ENCODE measurements around the gene TSPAN17. TPM values are rescaled to one million over a fixed set of nuclear protein-coding genes. Genes with fewer than 3 reads are reported as not detected.

TSPAN17 gene
- total and polyA plus RNA-seq, 2 experiments from 2014 or later, result 11.7 to 52.1 TPM

DNA sequence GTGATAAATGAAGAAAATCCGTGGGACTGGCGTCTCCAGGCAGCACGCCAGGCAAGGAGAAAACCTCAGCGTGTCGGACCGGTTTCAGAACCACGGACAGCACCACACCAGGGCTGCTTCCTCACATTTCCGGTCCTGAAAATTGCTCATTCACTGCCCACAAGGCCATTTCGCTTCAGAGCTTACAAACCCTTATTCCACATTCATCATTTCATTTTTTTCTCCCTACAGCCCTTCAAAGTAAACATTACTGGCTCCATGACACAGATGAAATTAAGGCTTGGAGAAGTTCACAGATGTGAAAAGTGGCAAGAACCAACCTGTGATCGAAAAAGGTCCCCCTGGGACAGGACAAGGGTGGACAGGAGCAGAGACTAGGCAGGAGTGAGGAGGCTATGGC, 35.8 kb upstream of the TSPAN17 start:
- H3K27me3 ChIP-seq (ENCODE audit: insufficient read depth), result peaks cover 5% of the 10 kb centered on the region
- no peak overlapping the region for H3K27ac Mint-ChIP-seq
- no peak overlapping the region for H2AFZ ChIP-seq
- no peak overlapping the region for H3K4me2 ChIP-seq
- H3F3A ChIP-seq (replicated peaks; ENCODE audit: low read depth), result 0 out of 2 replicates have a peak, but pooled peaks cover 11% of the 10 kb centered on the region
- H3K79me2 ChIP-seq (replicated peaks; ENCODE audit: insufficient read depth), result no peaks in the 10 kb centered on the region
- peaks cover 9% of the 10 kb centered on the region for H3K4me1 ChIP-seq (ENCODE audit: insufficient read depth)
- no peaks in the 10 kb centered on the region for H3K9me2 ChIP-seq (ENCODE audit: insufficient read depth)
- TF ChIP-seq, protein P1, sequence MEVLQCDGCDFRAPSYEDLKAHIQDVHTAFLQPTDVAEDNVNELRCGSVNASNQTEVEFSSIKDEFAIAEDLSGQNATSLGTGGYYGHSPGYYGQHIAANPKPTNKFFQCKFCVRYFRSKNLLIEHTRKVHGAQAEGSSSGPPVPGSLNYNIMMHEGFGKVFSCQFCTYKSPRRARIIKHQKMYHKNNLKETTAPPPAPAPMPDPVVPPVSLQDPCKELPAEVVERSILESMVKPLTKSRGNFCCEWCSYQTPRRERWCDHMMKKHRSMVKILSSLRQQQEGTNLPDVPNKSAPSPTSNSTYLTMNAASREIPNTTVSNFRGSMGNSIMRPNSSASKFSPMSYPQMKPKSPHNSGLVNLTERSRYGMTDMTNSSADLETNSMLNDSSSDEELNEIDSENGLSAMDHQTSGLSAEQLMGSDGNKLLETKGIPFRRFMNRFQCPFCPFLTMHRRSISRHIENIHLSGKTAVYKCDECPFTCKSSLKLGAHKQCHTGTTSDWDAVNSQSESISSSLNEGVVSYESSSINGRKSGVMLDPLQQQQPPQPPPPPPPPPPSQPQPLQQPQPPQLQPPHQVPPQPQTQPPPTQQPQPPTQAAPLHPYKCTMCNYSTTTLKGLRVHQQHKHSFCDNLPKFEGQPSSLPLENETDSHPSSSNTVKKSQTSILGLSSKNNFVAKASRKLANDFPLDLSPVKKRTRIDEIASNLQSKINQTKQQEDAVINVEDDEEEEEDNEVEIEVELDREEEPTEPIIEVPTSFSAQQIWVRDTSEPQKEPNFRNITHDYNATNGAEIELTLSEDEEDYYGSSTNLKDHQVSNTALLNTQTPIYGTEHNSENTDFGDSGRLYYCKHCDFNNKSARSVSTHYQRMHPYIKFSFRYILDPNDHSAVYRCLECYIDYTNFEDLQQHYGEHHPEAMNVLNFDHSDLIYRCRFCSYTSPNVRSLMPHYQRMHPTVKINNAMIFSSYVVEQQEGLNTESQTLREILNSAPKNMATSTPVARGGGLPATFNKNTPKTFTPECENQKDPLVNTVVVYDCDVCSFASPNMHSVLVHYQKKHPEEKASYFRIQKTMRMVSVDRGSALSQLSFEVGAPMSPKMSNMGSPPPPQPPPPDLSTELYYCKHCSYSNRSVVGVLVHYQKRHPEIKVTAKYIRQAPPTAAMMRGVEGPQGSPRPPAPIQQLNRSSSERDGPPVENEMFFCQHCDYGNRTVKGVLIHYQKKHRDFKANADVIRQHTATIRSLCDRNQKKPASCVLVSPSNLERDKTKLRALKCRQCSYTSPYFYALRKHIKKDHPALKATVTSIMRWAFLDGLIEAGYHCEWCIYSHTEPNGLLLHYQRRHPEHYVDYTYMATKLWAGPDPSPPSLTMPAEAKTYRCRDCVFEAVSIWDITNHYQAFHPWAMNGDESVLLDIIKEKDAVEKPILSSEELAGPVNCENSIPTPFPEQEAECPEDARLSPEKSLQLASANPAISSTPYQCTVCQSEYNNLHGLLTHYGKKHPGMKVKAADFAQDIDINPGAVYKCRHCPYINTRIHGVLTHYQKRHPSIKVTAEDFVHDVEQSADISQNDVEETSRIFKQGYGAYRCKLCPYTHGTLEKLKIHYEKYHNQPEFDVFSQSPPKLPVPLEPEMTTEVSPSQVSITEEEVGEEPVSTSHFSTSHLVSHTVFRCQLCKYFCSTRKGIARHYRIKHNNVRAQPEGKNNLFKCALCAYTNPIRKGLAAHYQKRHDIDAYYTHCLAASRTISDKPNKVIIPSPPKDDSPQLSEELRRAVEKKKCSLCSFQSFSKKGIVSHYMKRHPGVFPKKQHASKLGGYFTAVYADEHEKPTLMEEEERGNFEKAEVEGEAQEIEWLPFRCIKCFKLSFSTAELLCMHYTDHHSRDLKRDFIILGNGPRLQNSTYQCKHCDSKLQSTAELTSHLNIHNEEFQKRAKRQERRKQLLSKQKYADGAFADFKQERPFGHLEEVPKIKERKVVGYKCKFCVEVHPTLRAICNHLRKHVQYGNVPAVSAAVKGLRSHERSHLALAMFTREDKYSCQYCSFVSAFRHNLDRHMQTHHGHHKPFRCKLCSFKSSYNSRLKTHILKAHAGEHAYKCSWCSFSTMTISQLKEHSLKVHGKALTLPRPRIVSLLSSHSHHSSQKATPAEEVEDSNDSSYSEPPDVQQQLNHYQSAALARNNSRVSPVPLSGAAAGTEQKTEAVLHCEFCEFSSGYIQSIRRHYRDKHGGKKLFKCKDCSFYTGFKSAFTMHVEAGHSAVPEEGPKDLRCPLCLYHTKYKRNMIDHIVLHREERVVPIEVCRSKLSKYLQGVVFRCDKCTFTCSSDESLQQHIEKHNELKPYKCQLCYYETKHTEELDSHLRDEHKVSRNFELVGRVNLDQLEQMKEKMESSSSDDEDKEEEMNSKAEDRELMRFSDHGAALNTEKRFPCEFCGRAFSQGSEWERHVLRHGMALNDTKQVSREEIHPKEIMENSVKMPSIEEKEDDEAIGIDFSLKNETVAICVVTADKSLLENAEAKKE (CRISPR knock-in tag; IDR thresholded peaks at IDR 0.05), result no peak
- TF ChIP-seq, protein P2, sequence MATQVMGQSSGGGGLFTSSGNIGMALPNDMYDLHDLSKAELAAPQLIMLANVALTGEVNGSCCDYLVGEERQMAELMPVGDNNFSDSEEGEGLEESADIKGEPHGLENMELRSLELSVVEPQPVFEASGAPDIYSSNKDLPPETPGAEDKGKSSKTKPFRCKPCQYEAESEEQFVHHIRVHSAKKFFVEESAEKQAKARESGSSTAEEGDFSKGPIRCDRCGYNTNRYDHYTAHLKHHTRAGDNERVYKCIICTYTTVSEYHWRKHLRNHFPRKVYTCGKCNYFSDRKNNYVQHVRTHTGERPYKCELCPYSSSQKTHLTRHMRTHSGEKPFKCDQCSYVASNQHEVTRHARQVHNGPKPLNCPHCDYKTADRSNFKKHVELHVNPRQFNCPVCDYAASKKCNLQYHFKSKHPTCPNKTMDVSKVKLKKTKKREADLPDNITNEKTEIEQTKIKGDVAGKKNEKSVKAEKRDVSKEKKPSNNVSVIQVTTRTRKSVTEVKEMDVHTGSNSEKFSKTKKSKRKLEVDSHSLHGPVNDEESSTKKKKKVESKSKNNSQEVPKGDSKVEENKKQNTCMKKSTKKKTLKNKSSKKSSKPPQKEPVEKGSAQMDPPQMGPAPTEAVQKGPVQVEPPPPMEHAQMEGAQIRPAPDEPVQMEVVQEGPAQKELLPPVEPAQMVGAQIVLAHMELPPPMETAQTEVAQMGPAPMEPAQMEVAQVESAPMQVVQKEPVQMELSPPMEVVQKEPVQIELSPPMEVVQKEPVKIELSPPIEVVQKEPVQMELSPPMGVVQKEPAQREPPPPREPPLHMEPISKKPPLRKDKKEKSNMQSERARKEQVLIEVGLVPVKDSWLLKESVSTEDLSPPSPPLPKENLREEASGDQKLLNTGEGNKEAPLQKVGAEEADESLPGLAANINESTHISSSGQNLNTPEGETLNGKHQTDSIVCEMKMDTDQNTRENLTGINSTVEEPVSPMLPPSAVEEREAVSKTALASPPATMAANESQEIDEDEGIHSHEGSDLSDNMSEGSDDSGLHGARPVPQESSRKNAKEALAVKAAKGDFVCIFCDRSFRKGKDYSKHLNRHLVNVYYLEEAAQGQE (IDR thresholded peaks at IDR 0.05; ENCODE audit: unreplicated experiment), result peak; percentile 86
- TF ChIP-seq, protein P3, sequence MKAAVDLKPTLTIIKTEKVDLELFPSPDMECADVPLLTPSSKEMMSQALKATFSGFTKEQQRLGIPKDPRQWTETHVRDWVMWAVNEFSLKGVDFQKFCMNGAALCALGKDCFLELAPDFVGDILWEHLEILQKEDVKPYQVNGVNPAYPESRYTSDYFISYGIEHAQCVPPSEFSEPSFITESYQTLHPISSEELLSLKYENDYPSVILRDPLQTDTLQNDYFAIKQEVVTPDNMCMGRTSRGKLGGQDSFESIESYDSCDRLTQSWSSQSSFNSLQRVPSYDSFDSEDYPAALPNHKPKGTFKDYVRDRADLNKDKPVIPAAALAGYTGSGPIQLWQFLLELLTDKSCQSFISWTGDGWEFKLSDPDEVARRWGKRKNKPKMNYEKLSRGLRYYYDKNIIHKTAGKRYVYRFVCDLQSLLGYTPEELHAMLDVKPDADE (IDR thresholded peaks at IDR 0.05), result 0 out of 2 replicates have a peak, but pooled peaks have one; percentile 30
- TF ChIP-seq JUNB (IDR thresholded peaks at IDR 0.05; ENCODE audit: unreplicated experiment), result no peak
- TF ChIP-seq POLR2AphosphoS5 (IDR thresholded peaks at IDR 0.05; ENCODE audit: low read depth), result no peak
- H3K36me3 ChIP-seq (ENCODE audit: insufficient read depth), result no peaks in the 10 kb centered on the region
- peaks cover 16% of the 10 kb centered on the region for H3K27me3 Mint-ChIP-seq (ENCODE audit: insufficient read depth, low read depth, poor library complexity)
- ATAC-seq (no peak), DNase-seq (ENCODE audit: low spot score) (peak; percentile 87)
- H3K9me3 Mint-ChIP-seq, result no peaks in the 10 kb centered on the region
- H3K4me3 ChIP-seq, result no peak overlapping the region
- H3K4me1 Mint-ChIP-seq, result peaks cover 25% of the 10 kb centered on the region
- no peaks in the 10 kb centered on the region for H3K36me3 Mint-ChIP-seq (ENCODE audit: low read depth)
- no peak overlapping the region; the same call in 2 of the 3 replicates for H3K4me3 Mint-ChIP-seq
- peaks cover 10% of the 10 kb centered on the region; the same call in 1 of the 2 replicates for H4K20me1 ChIP-seq (replicated peaks; ENCODE audit: insufficient read depth)
- H3K27ac ChIP-seq (ENCODE audit: low read depth), result no peak overlapping the region
